22Rv1 (cell line): ENCODE data around the gene PXT1.
"Not testable (repeated sequence)": the region's sequence is repeated elsewhere in the genome, so short reads cannot be mapped to it uniquely, and the experiment has no call there.

Experiments
- H3K27ac ChIP-seq: fragments of 450-650 bp; 2 replicates; pipeline ENCODE4 v1.5.1; 2017
- ZFX ChIP-seq: fragments of 450-650 bp; IDR thresholded peaks from 2 replicates; pipeline ENCODE4 v1.6.1; 2017; ENCODE audit warnings: antibody characterized with exemption, borderline replicate concordance
- TF ChIP-seq, protein P1 (sequence below): fragments of 450-650 bp; IDR thresholded peaks from 2 replicates; pipeline ENCODE4 v1.5.1; 2017; ENCODE audit warnings: mild to moderate bottlenecking

The PXT1 gene

DNA sequence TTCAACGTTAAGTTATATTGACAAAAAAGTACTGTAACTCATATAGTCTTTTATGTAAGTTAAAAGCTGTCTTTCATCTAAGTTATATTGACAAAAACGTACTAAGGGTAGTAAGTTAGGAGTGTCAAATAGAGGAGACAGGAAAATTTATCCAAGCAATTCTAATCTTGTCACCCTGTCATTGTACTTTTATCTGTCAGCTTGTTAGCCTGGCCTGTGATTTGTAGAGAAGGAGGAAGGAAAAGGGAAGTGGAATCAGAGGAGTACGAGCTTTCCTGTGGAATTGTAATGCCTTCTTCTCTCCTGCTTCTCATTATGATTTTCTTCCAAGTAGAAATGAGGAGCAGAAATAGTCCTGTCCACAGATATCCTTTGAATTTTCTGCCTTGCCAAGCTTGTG lies 19.0 kb upstream of the PXT1 start:
- TF ChIP-seq ZFX: no peak
- TF ChIP-seq, protein P1, sequence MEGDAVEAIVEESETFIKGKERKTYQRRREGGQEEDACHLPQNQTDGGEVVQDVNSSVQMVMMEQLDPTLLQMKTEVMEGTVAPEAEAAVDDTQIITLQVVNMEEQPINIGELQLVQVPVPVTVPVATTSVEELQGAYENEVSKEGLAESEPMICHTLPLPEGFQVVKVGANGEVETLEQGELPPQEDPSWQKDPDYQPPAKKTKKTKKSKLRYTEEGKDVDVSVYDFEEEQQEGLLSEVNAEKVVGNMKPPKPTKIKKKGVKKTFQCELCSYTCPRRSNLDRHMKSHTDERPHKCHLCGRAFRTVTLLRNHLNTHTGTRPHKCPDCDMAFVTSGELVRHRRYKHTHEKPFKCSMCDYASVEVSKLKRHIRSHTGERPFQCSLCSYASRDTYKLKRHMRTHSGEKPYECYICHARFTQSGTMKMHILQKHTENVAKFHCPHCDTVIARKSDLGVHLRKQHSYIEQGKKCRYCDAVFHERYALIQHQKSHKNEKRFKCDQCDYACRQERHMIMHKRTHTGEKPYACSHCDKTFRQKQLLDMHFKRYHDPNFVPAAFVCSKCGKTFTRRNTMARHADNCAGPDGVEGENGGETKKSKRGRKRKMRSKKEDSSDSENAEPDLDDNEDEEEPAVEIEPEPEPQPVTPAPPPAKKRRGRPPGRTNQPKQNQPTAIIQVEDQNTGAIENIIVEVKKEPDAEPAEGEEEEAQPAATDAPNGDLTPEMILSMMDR: no peak
- no peak overlapping the region for H3K27ac ChIP-seq

- TF ChIP-seq, protein P1: no peak
- no peak for TF ChIP-seq ZFX
- no peak overlapping the region for H3K27ac ChIP-seq
These were observed 18.3 kb upstream of the PXT1 start for GRCh38 chr6:36460916-36461315.

- no peak for TF ChIP-seq ZFX
- TF ChIP-seq, protein P1: no peak
- no peak overlapping the region for H3K27ac ChIP-seq
These were observed 16.8 kb upstream of the PXT1 start for GRCh38 chr6:36459501-36459900.

DNA sequence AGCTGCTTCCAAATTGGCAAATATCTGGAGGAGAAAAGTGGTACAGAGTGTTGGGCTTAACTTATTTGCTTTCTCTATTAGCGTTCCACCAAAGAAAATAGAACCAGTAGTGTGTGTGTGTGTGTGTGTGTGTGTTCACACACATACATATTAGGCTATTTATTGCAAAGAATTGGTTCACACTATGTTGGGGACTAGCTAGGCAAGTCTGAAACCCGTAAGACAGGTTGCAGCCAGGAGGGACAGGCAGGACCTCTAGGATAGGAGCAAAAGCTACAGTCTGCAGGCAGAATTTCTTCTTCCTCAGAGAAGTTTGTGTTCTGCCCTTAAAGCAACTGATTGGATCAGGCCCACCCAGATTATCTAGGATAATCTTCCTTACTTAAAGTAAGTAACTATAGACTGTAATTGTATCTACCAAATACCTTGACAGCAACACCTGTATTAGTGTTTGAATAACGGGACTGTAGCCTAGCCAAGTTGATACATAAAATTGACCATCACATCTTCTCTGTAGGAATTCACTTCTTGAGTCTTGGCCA lies 12.9 kb upstream of the PXT1 start:
- TF ChIP-seq, protein P1: no peak
- TF ChIP-seq ZFX: no peak
- H3K27ac ChIP-seq: peak overlapping the region; percentile 58

DNA sequence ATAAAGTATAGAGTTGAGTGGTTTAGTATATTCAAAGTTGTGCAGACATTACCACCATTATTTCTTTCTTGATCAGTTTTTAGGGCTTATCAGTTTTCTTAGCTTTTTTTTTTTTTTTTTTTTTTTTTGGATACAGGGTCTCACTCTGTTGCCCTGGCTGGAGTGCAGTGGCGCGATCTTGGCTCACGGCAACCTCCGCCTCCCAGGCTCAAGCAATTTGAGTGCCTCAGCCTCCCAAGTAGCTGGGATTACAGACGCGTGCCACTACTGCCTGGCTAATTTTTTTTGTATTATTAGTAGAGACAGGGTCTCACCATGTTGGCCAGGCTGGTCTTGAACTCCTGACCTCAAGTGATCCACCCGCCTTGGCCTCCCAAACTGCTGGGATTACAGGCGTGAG lies 10.2 kb upstream of the PXT1 start:
- not testable (repeated sequence) for H3K27ac ChIP-seq

- not testable (repeated sequence) for H3K27ac ChIP-seq
These were observed 6.5 kb upstream of the PXT1 start for GRCh38 chr6:36449173-36449572.

GRCh38 chr6:36445621-36446020 lies 3.0 kb upstream of the PXT1 start:
- no peak for TF ChIP-seq ZFX
- TF ChIP-seq, protein P1: no peak
- H3K27ac ChIP-seq: no peak overlapping the region

DNA sequence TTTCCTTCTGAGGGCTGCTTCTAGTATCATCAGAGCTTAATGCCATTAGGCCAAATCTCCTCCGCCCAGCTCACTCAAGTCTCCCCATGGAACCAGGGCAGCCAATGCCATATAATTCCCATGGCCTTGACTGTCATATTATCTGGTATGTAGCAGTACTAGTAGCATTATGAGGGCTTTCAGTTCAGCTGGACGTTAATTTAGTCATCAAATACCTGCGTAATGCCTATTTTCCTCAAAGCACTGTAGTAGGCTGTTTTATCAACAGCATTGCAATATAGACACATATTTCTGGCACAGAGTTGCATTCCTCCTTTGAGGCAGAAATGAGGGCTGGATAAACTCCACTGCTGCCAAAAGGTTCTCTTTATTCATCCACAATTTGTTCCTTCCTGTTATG lies 1.8 kb upstream of the PXT1 start:
- H3K27ac ChIP-seq: peak overlapping the region; percentile 91
- TF ChIP-seq, protein P1: no peak
- no peak for TF ChIP-seq ZFX
